ENCODE results near the gene SPEM2.
A peak's percentile ranks its signal among the peaks of the same experiment; 100 is the strongest.

- TF ChIP-seq YY1 (IDR thresholded peaks at IDR 0.05; ENCODE audit: insufficient read depth, insufficient read length) (peak; percentile 26), SUZ12 (IDR thresholded peaks at IDR 0.05; ENCODE audit: extremely low read depth, insufficient read depth, insufficient read length) (no peak), ZNF274 (IDR thresholded peaks at IDR 0.05; ENCODE audit: low read depth, low read length) (no peak)
Observed at GRCh38 chr17:7403977-7404736, 21.3 kb upstream of the SPEM2 start, which contains the start of gene TMEM256.
